Spleen (tissue), 7 donors: ENCODE results near the gene MEF2C.

Source experiments
- CTCF ChIP-seq, 11 experiments: fragments of 200-600 bp in 7 of 11; fragments of 450-650 bp in 4 of 11; sonication (generic) in 4 of 11; IDR thresholded peaks in 8 of 11; conservative IDR thresholded peaks in 3 of 11; 1 replicate in 7 of 11; 2 replicates in 4 of 11; pipeline versions ENCODE4 v1.4.0 to v1.8.0; 2016 to 2021; ENCODE audit warnings: antibody characterized with exemption in 11 of 11, inconsistent platforms in 4 of 11, mild to moderate bottlenecking in 1 of 11
- POLR2A ChIP-seq, 3 donors: fragments of 450-650 bp; IDR thresholded peaks; one replicate each; pipeline ENCODE4 v1.5.1; 2017; ENCODE audit warnings: antibody characterized with exemption in 3 of 3, mild to moderate bottlenecking in 1 of 3
- POLR2AphosphoS5 ChIP-seq, 3 donors: sonication (generic); formaldehyde crosslinking; IDR thresholded peaks; one replicate each; pipeline ENCODE4 v1.5.1; 2017; ENCODE audit warnings: antibody characterized with exemption in 3 of 3
- donor health status: DM: no; HTN: no; CAD: no; lungs with moderate emphysema.
- donor health status: DM: no; HTN: no; CAD: no.
- donor health status: DM: no; HTN: no; CAD: no.

GRCh38 chr5:88813805-88814575 lies 69.0 kb downstream of the MEF2C start:
- no peak for TF ChIP-seq CTCF (IDR thresholded peaks at IDR 0.05 in 8 of 11, conservative IDR thresholded peaks at IDR 0.05 in 3 of 11)
- no peak for TF ChIP-seq POLR2A (IDR thresholded peaks at IDR 0.05)
- TF ChIP-seq POLR2AphosphoS5 (IDR thresholded peaks at IDR 0.05): no peak
